ENCODE data around the gene CFAP157.

- no peak for TF ChIP-seq CTCF (conservative IDR thresholded peaks at IDR 0.05 in 1 of 2, IDR thresholded peaks at IDR 0.05 in 1 of 2; ENCODE audit: extremely low read depth in 1 of 2, insufficient read depth in 1 of 2, low read depth in 1 of 2, low read length in 2 of 2)
- no peak for TF ChIP-seq EZH2 (IDR thresholded peaks at IDR 0.05; ENCODE audit: borderline replicate concordance, low read length)
These were observed 1.0 kb upstream of the CFAP157 start for GRCh38 chr9:127705577-127706379.
